Measurements from ENCODE around the gene ILF3.

Gene ILF3

GRCh38 chr19:10695401-10696398 is 41.6 kb downstream of the ILF3 start:
- peak; percentile 97 to 99 (median 98) for DNase-seq

DNA sequence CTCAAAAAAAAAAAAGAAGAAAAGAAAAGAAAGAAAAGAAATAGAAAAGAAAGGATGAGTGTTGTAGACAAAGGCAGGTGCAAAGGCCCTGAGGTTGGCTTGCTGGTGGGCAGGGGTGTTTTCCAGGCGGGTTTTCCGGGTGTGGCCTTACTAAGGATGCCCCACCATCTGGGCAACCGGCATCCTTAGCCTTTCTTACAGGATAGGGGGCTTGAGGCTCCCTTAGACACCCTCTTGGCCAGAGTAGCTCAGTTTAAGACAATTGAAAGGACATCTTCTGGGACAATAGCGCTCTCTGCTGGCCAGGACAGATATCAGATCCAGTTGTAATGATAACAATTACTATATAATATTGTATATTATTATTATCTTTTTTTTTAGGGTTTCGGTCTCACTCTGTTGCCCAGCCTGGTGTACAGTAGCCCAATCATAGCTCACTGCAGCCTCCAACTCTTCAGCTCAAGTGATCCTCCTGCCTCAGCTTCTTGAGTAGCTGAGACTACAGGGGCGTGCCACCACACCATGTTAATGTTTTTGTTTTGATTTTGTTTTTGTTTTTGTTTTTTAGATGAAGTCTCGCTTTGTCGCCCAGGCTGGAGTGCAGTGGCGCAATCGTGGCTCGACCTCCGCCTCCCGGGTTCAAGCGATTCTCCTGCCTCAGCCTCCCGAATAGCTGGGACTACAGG is 45.6 kb downstream of the ILF3 start:
- peak; percentile 79 to 86 (median 84) for DNase-seq

DNA sequence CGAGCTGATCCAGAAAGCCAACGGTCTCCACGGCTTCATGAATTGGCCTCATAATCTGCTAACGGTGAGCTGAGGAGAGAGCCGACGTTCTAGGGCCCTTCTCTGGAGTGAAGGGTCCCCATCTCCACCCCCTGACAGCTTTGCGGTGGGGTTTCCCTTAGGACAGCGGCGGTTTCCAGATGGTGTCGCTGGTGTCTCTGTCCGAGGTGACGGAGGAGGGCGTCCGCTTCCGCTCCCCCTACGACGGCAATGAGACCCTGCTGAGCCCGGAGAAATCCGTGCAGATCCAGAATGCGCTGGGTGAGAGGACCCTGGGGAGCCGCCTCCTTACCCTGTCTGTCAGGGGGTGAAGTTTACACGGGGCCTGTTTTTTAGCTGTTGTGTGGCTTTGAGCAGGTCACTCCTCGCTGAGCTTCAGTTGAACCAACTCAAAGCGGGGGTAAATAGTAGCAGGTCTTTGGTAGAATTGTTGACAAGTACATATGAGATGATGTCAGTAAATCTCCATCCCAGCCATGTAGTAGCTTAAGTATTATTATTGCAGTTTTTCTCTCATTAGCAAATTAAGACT is 47.9 kb downstream of the ILF3 start:
- DNase-seq = peak in 3 of 4 experiments; percentile 26 to 38 (median 29)

DNA sequence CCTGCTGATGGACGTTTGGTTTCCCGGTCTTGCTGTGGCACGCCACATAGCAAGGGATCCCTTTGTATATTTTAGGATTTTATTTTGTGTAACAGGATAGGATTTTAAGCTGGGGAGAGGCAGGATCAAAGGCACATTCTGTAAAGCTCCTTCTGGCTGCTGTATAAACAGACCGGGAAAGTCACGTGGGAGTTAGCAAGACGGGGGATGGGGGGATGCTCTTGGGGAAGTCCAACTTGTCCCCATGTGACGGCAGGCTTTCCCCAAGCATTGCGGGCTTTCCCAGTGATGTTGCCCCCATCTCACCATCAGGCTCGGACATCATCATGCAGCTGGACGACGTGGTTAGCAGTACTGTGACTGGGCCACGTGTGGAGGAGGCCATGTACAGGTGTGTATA is 52.8 kb downstream of the ILF3 start:
- DNase-seq = no peak

- DNase-seq = no peak
Measured at GRCh38 chr19:10707440-10707839, 53.3 kb downstream of the ILF3 start.

- DNase-seq = no peak
Measured at GRCh38 chr19:10708291-10708690, 54.1 kb downstream of the ILF3 start.

- DNase-seq = no peak
Measured at GRCh38 chr19:10712045-10712444, 57.9 kb downstream of the ILF3 start.

- DNase-seq = no peak
Measured at GRCh38 chr19:10712754-10713153, 58.6 kb downstream of the ILF3 start.

GRCh38 chr19:10713317-10713716 is 59.2 kb downstream of the ILF3 start:
- no peak for DNase-seq

- no peak for DNase-seq
Measured at GRCh38 chr19:10717054-10717355, 62.9 kb downstream of the ILF3 start.

GRCh38 chr19:10717356-10718204 is 63.4 kb downstream of the ILF3 start, which contains the start of gene DNM2:
DNM2 (plus strand) TSS chr19:10718079; CDS start chr19:10718243, 164 bp downstream.
- DNase-seq = peak; percentile 99 to 100 (median 99)

DNA sequence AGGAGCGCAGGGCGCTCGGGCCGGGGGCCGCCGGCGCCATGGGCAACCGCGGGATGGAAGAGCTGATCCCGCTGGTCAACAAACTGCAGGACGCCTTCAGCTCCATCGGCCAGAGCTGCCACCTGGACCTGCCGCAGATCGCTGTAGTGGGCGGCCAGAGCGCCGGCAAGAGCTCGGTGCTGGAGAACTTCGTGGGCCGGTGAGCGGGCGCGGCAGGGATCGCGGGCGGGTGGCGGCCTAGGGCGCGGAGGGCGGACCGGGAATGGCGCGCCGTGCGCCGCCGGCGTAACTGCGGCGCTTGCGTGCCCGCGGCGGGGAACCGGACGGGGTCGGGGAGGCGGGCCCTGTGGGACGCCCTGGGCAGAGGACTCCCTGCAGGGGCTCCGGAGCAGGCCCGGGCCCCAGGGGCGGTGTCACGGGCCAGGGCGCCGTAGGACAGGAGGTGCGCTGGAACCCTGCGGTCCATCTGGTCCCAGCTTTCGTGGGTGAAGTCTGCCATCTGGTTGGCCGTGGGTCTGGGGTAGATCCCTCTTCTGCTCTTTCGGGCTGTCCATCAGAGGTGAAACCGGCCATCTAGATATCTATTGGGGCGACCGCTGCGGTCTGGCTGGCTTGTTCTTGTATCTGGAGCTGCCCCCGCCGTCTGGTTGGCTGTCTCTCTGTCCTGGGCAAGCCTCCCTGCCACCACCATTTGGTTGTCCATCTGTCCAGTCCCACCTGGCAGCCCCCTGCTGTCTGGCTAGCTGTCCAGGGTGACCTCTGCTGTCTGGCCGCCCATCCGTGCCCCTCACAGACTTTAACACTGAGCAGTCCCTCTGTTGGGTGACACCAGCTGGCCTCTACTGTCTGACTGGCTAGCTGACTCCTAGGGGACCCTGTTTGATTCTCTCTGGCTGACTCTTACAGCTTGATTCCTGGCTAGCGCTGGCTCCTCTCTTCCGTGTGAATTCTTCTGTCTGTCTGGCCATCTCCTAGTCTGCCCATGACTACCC is 64.4 kb downstream of the ILF3 start:
- peak; percentile 52 to 85 (median 68) for DNase-seq

DNA sequence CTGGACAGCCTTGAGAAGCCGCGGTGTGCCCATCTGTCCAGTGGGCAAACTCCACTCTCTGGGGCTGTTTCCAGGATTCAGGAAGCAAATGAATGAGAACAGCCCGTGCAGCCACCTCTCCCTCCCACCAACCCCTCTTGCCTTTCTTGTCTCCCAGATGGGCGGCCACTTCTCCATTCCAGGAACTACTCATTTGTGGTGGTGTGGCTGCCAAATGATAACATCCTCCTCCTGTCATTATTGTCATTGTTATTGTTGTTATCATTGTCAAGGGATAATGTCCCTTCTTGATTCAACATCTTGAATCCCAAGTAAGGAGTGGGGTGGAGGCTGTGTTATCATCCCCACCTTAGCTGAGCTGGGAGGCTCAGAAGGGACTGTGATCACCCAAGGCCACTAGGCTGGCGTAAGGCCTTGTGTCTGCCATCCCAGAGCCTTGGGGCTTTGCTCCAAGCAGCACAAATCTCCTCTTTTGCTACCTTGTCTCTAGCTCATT is 65.4 kb downstream of the ILF3 start:
- peak; percentile 57 to 74 (median 72) for DNase-seq

- DNase-seq = no peak
Measured at GRCh38 chr19:10720607-10721125, 66.5 kb downstream of the ILF3 start.

DNA sequence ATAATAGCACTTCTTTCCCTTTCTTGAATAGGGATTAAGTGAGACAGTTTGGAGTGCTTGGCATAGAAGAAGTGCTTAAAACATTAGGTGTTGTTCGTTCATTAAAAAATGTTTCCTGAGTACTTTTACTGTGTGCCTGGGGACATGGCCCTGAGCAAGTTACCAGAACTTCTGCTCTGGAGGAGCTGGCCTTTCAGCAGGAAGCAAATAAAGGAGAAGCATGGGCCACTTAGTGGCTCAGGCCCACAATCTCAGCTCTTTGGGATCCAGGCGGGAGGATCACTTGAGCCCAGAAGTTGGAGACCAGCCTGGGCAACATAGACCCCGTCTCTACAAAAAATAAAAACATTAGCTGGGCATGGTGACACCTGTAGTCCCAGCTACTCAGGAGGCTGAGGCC is 69.4 kb downstream of the ILF3 start:
- DNase-seq = peak in 3 of 4 experiments; percentile 37 to 61 (median 52)

DNA sequence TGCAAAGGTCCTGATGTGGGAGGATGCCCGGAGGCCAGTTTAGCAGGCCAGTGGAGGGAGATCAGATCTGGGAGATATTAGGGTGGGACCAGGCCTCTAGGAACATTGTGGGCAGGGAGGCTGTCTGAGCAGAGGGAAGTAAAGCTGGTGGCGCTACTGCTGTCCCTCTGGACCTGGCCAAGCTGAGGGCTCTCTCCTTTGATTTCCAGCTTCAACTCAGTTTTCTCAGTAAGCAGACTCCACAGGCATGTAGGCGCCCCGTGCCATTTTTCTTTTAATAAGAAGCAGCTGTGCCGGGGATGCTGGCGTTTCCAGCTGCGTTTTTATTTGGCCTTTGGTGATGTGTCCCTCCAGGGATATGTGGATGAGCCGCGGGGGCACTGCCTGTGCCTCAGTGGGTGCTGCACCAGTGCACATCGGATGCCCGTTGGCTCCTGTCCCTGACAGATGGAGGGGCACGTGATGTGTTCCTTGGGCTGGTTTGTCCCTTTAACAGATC is 70.5 kb downstream of the ILF3 start:
- DNase-seq = no peak

DNA sequence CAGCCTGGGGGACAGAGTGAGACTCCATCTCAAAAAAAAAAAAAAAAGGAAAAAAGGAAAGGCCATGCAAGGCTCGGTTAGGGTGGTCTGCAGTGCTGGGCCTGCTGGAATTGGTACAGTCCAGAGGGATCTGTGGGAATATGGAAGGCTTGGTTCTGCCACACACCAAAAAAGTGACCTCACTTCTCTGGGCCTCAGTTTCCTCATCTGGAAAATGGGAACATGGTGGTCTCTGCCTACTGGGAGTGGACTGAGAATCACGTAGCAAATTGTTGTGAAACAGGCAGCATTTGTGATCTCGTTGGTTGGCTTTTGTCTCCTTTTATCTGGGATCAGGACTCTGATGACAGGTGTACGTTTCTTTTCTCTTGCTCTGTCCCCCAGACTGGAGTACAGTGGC is 71.3 kb downstream of the ILF3 start:
- DNase-seq = no peak

GRCh38 chr19:10726268-10726667 is 72.1 kb downstream of the ILF3 start:
- no peak for DNase-seq

- DNase-seq = no peak
Measured at GRCh38 chr19:10727685-10728201, 73.6 kb downstream of the ILF3 start.

DNA sequence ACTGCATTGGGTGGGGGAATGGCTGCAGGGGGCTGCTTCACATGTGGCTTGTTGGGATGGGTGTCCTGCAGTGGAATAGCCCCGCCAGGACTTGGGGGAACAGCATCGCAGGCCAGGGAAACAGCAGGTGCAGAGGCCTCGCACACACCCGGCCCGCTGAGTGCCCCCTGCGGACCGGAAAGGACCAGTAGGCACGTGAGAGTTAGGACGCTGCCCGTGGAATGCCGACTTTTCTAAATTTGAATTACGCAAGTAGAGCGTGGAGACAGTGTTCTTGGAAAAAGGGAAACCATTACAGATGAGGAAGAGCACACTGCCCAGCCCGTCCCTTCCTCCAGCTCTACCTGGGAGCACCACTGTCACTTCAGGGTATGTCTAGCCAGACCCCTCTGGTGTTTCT is 75.3 kb downstream of the ILF3 start:
- peak; percentile 70 to 84 (median 76) for DNase-seq
